ENCODE data around the gene PTPRM.

Gene PTPRM

GRCh38 chr18:7678389-7678788 lies 111.3 kb downstream of the PTPRM start:
- H3K27ac ChIP-seq (ENCODE audit: insufficient read depth, low read depth, low read length, poor library complexity, severe bottlenecking) = no peak overlapping the region
- no peaks in the 10 kb centered on the region for H3K4me1 ChIP-seq (ENCODE audit: control insufficient read depth, insufficient read depth, low read length)
- 96% methylated on average over 7 of the region's 8 CpGs for WGBS, 2 experiments
- H3K4me3 ChIP-seq (ENCODE audit: insufficient read depth, low read depth, low read length) = no peak overlapping the region
- H3K9me3 ChIP-seq (ENCODE audit: control insufficient read depth, low read length) = no peaks in the 10 kb centered on the region
- no peaks in the 10 kb centered on the region for H3K27me3 ChIP-seq (ENCODE audit: control insufficient read depth, insufficient read depth, low read length, poor library complexity, severe bottlenecking)
- no peaks in the 10 kb centered on the region for H3K36me3 ChIP-seq (ENCODE audit: control insufficient read depth, insufficient read depth, low read length)

- H3K27me3 ChIP-seq (ENCODE audit: control insufficient read depth, insufficient read depth, low read length, poor library complexity, severe bottlenecking) = no peaks in the 10 kb centered on the region
- H3K4me3 ChIP-seq (ENCODE audit: insufficient read depth, low read depth, low read length) = no peak overlapping the region
- H3K4me1 ChIP-seq (ENCODE audit: control insufficient read depth, insufficient read depth, low read length) = no peaks in the 10 kb centered on the region
- WGBS, 2 experiments = 93 to 94% methylated on average over 3 to 4 of the region's 4 CpGs
- H3K36me3 ChIP-seq (ENCODE audit: control insufficient read depth, insufficient read depth, low read length) = no peaks in the 10 kb centered on the region
- H3K27ac ChIP-seq (ENCODE audit: insufficient read depth, low read depth, low read length, poor library complexity, severe bottlenecking) = no peak overlapping the region
- H3K9me3 ChIP-seq (ENCODE audit: control insufficient read depth, low read length) = no peaks in the 10 kb centered on the region
Measured at GRCh38 chr18:7678801-7679200, 111.7 kb downstream of the PTPRM start.

DNA sequence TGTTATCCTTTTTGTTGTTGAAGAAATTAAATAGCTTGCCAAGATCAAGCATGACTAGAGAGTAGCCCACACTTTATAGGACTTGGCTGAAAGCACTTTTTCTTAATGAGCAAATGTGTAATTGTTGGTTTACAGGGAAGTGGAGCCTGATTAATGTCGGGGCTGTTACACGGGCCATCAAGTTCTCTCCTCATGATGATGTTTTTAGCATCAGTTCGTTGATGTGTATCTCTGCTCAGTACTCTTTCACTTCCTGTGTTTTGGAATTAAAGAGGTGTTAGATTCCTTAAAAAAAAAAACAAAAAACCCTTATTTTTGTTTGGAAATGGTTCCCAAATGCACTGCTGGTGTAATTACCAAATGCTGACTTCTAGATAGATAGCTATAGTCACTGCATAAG lies 114.2 kb downstream of the PTPRM start:
- no peak overlapping the region for H3K4me3 ChIP-seq (ENCODE audit: insufficient read depth, low read depth, low read length)
- no peaks in the 10 kb centered on the region for H3K27me3 ChIP-seq (ENCODE audit: control insufficient read depth, insufficient read depth, low read length, poor library complexity, severe bottlenecking)
- 97 to 100% methylated on average over 3 of the region's 3 CpGs for WGBS, 2 experiments
- H3K9me3 ChIP-seq (ENCODE audit: control insufficient read depth, low read length) = no peaks in the 10 kb centered on the region
- H3K36me3 ChIP-seq (ENCODE audit: control insufficient read depth, insufficient read depth, low read length) = no peaks in the 10 kb centered on the region
- no peaks in the 10 kb centered on the region for H3K4me1 ChIP-seq (ENCODE audit: control insufficient read depth, insufficient read depth, low read length)
- no peak overlapping the region for H3K27ac ChIP-seq (ENCODE audit: insufficient read depth, low read depth, low read length, poor library complexity, severe bottlenecking)

- no peak overlapping the region for H3K27ac ChIP-seq (ENCODE audit: insufficient read depth, low read depth, low read length, poor library complexity, severe bottlenecking)
- no peak overlapping the region for H3K4me3 ChIP-seq (ENCODE audit: insufficient read depth, low read depth, low read length)
- no peaks in the 10 kb centered on the region for H3K36me3 ChIP-seq (ENCODE audit: control insufficient read depth, insufficient read depth, low read length)
- no peaks in the 10 kb centered on the region for H3K27me3 ChIP-seq (ENCODE audit: control insufficient read depth, insufficient read depth, low read length, poor library complexity, severe bottlenecking)
- H3K4me1 ChIP-seq (ENCODE audit: control insufficient read depth, insufficient read depth, low read length) = no peaks in the 10 kb centered on the region
- no peaks in the 10 kb centered on the region for H3K9me3 ChIP-seq (ENCODE audit: control insufficient read depth, low read length)
Measured at GRCh38 chr18:7682321-7682720, 115.2 kb downstream of the PTPRM start.

- 64 to 67% methylated on average over 3 of the region's 3 CpGs for WGBS, 2 experiments
- no peaks in the 10 kb centered on the region for H3K36me3 ChIP-seq (ENCODE audit: control insufficient read depth, insufficient read depth, low read length)
Measured at GRCh38 chr18:7683753-7684152, 116.6 kb downstream of the PTPRM start.

GRCh38 chr18:7684357-7684756 lies 117.2 kb downstream of the PTPRM start:
- Histone ChIP-seq H3K9me3 (ENCODE audit: control insufficient read depth, low read length) (no peaks in the 10 kb centered on the region), H3K4me3 (ENCODE audit: insufficient read depth, low read depth, low read length) (no peak overlapping the region)
- 100% methylated on average over 3 of the region's 4 CpGs; no CpG with 5 or more reads in 1 of the 2 experiments for WGBS, 2 experiments

More at GRCh38 chr18:7683753-7684152, 116.6 kb downstream of the PTPRM start:
- Histone ChIP-seq H3K27me3 (ENCODE audit: control insufficient read depth, insufficient read depth, low read length, poor library complexity, severe bottlenecking) (no peaks in the 10 kb centered on the region), H3K27ac (ENCODE audit: insufficient read depth, low read depth, low read length, poor library complexity, severe bottlenecking) (no peak overlapping the region), H3K9me3 (ENCODE audit: control insufficient read depth, low read length) (no peaks in the 10 kb centered on the region), H3K4me1 (ENCODE audit: control insufficient read depth, insufficient read depth, low read length) (no peaks in the 10 kb centered on the region), H3K4me3 (ENCODE audit: insufficient read depth, low read depth, low read length) (no peak overlapping the region)

DNA sequence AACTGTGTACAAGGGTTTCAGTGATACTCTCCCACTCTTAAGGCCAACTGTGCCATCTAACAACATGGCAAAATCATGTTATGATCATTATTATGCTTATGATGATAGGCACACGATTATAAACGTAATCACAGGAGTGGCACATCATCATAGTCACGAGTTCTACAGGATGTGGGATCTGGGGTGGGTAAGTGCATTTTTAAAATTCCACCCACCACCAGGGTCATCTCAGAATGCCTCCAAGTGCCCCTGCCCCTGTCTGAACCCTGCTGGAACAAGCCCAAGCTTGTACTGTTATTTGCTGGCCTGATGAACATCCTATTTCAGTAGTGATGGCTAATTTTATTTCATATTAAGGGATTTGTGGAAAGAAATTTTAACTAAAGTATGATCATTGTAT lies 117.8 kb downstream of the PTPRM start:
- H3K27me3 ChIP-seq (ENCODE audit: control insufficient read depth, insufficient read depth, low read length, poor library complexity, severe bottlenecking) = no peaks in the 10 kb centered on the region
- no peak overlapping the region for H3K4me3 ChIP-seq (ENCODE audit: insufficient read depth, low read depth, low read length)
- no peak overlapping the region for H3K27ac ChIP-seq (ENCODE audit: insufficient read depth, low read depth, low read length, poor library complexity, severe bottlenecking)
- 80 to 83% methylated on average over 1 to 3 of the region's 3 CpGs for WGBS, 2 experiments
- no peaks in the 10 kb centered on the region for H3K9me3 ChIP-seq (ENCODE audit: control insufficient read depth, low read length)
- H3K36me3 ChIP-seq (ENCODE audit: control insufficient read depth, insufficient read depth, low read length) = no peaks in the 10 kb centered on the region
- H3K4me1 ChIP-seq (ENCODE audit: control insufficient read depth, insufficient read depth, low read length) = no peaks in the 10 kb centered on the region

More at GRCh38 chr18:7684357-7684756, 117.2 kb downstream of the PTPRM start:
- H3K27ac ChIP-seq (ENCODE audit: insufficient read depth, low read depth, low read length, poor library complexity, severe bottlenecking) = no peak overlapping the region
- H3K36me3 ChIP-seq (ENCODE audit: control insufficient read depth, insufficient read depth, low read length) = no peaks in the 10 kb centered on the region
- H3K27me3 ChIP-seq (ENCODE audit: control insufficient read depth, insufficient read depth, low read length, poor library complexity, severe bottlenecking) = no peaks in the 10 kb centered on the region
- no peaks in the 10 kb centered on the region for H3K4me1 ChIP-seq (ENCODE audit: control insufficient read depth, insufficient read depth, low read length)

GRCh38 chr18:7686278-7686677 lies 119.2 kb downstream of the PTPRM start:
- H3K4me1 ChIP-seq (ENCODE audit: control insufficient read depth, insufficient read depth, low read length) = no peaks in the 10 kb centered on the region
- 86 to 89% methylated on average over 1 of the region's 1 CpG for WGBS, 2 experiments
- H3K27ac ChIP-seq (ENCODE audit: insufficient read depth, low read depth, low read length, poor library complexity, severe bottlenecking) = no peak overlapping the region
- H3K36me3 ChIP-seq (ENCODE audit: control insufficient read depth, insufficient read depth, low read length) = no peaks in the 10 kb centered on the region
- H3K4me3 ChIP-seq (ENCODE audit: insufficient read depth, low read depth, low read length) = no peak overlapping the region
- H3K9me3 ChIP-seq (ENCODE audit: control insufficient read depth, low read length) = no peaks in the 10 kb centered on the region
- no peaks in the 10 kb centered on the region for H3K27me3 ChIP-seq (ENCODE audit: control insufficient read depth, insufficient read depth, low read length, poor library complexity, severe bottlenecking)

DNA sequence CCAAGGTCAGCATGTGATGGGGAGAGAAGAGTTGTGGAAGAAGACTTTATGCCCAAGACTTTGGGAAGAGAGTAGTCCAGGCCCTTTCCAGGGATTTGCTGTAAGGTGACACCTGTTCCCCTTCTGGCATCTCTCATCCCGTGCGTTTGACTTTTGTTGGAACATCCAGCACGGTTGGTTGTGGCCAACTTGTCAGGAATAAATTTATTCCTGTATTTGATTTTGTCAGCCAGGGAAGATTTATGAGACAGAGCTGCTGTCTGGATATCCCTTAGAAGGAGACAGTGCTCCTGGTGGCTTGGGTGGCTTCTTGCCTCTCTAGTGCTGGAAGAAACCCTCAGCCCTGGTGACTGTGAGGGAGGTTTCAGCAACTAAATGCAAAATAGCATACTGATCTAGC lies 121.5 kb downstream of the PTPRM start:
- no peaks in the 10 kb centered on the region for H3K27me3 ChIP-seq (ENCODE audit: control insufficient read depth, insufficient read depth, low read length, poor library complexity, severe bottlenecking)
- no peak overlapping the region for H3K27ac ChIP-seq (ENCODE audit: insufficient read depth, low read depth, low read length, poor library complexity, severe bottlenecking)
- no peaks in the 10 kb centered on the region for H3K4me1 ChIP-seq (ENCODE audit: control insufficient read depth, insufficient read depth, low read length)
- H3K36me3 ChIP-seq (ENCODE audit: control insufficient read depth, insufficient read depth, low read length) = no peaks in the 10 kb centered on the region
- H3K4me3 ChIP-seq (ENCODE audit: insufficient read depth, low read depth, low read length) = no peak overlapping the region
- 92 to 93% methylated on average over 3 of the region's 3 CpGs for WGBS, 2 experiments
- H3K9me3 ChIP-seq (ENCODE audit: control insufficient read depth, low read length) = no peaks in the 10 kb centered on the region

DNA sequence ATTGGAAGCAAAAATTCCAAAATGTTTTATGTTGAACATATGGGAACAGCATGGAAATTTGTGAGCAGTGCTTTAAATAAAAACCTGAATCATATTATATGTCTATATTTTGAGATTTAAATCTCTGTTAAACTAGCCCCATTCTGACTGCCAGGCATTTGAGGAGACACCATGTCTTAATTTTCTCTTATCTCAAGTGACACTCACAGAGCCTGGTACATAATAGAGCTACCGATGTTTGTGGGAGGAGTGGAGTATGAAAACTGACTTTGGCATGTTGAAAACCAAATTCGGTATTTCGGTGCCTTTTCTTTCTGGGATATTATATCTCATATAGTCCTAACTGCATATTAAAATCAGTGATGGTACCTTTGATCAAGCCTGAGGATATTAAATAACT lies 124.1 kb downstream of the PTPRM start:
- no peak overlapping the region for H3K4me3 ChIP-seq (ENCODE audit: insufficient read depth, low read depth, low read length)
- WGBS, 2 experiments = 90 to 100% methylated on average over 2 of the region's 3 CpGs
- H3K27me3 ChIP-seq (ENCODE audit: control insufficient read depth, insufficient read depth, low read length, poor library complexity, severe bottlenecking) = no peaks in the 10 kb centered on the region
- no peaks in the 10 kb centered on the region for H3K4me1 ChIP-seq (ENCODE audit: control insufficient read depth, insufficient read depth, low read length)
- H3K27ac ChIP-seq (ENCODE audit: insufficient read depth, low read depth, low read length, poor library complexity, severe bottlenecking) = no peak overlapping the region
- H3K36me3 ChIP-seq (ENCODE audit: control insufficient read depth, insufficient read depth, low read length) = no peaks in the 10 kb centered on the region
- no peaks in the 10 kb centered on the region for H3K9me3 ChIP-seq (ENCODE audit: control insufficient read depth, low read length)

DNA sequence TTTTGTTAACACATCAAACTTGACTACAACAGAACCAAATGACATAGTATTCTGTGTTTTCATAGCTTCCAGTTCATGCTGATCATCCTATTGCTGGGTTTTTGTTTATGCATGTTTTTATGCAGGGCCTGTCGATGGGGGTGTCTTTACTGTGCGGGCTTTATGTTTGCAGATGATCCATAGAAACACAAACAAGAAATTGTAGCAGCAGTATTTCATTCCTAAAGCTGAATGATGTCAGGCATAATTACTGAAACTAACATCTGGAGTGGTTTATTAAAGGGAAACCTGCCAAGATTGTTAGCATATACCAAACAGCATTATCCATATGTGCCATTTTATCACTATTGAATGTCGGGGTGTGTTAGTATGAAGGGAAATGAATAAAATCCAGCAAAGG lies 129.7 kb downstream of the PTPRM start:
- Histone ChIP-seq H3K36me3 (ENCODE audit: control insufficient read depth, insufficient read depth, low read length) (no peaks in the 10 kb centered on the region), H3K4me3 (ENCODE audit: insufficient read depth, low read depth, low read length) (no peak overlapping the region), H3K4me1 (ENCODE audit: control insufficient read depth, insufficient read depth, low read length) (no peaks in the 10 kb centered on the region), H3K9me3 (ENCODE audit: control insufficient read depth, low read length) (no peaks in the 10 kb centered on the region), H3K27ac (ENCODE audit: insufficient read depth, low read depth, low read length, poor library complexity, severe bottlenecking) (no peak overlapping the region), H3K27me3 (ENCODE audit: control insufficient read depth, insufficient read depth, low read length, poor library complexity, severe bottlenecking) (no peaks in the 10 kb centered on the region)
- 86 to 100% methylated on average over 2 of the region's 3 CpGs for WGBS, 2 experiments

All from ectodermal cell (in vitro differentiated cells).